H1 (cell line): ENCODE measurements around the gene FRMD4A.

Experiments used
- BACH1 ChIP-seq: IDR thresholded peaks from 2 replicates; pipeline ENCODE4 v1.6.1; 2012; ENCODE audit warnings: low read length, improper control_type of control experiment
- GABPA ChIP-seq: IDR thresholded peaks from 2 replicates; pipeline ENCODE4 v1.6.1; 2011; ENCODE audit warnings: mild to moderate bottlenecking, low read length, moderate library complexity, borderline replicate concordance; ENCODE audit not compliant: insufficient read depth
- RBBP5 ChIP-seq: IDR thresholded peaks from 2 replicates; pipeline ENCODE4 v1.7.1; 2012; ENCODE audit warnings: low read depth, mild to moderate bottlenecking, inconsistent platforms, low read length, moderate library complexity, borderline replicate concordance
- TF ChIP-seq, protein P1 (sequence below), 3 experiments: IDR thresholded peaks; 1 replicate in 2 of 3; 2 replicates in 1 of 3; pipeline versions ENCODE4 v1.5.1 to v1.6.1; 2011; ENCODE audit warnings: low read length in 3 of 3, mild to moderate bottlenecking in 3 of 3, inconsistent platforms in 2 of 3, low read depth in 1 of 3, moderate library complexity in 1 of 3; ENCODE audit not compliant: insufficient read depth in 1 of 3; ENCODE audit errors: control extremely low read depth in 1 of 3

DNA sequence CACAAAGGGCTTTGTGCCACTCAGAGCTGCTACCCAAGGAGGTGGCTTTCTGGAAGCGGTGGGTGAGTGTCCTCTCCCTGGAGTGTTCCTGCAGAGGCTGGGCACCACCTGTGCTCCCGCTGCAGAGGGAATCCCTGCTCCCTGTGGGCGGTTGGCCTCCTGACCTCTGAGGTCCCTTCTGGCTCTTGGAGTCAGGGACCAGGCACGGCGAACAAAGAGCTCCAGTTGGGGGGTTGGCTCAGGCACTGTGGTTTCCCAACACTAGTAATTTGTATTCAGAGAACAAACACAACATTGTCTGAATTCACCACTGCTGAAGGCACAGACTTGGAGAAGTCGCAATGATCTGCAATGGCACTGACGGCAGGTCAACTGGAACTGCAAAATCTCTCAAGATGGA lies 415.0 kb downstream of the FRMD4A start:
- TF ChIP-seq BACH1 (no peak), RBBP5 (no peak), GABPA (no peak)
- TF ChIP-seq, protein P1, sequence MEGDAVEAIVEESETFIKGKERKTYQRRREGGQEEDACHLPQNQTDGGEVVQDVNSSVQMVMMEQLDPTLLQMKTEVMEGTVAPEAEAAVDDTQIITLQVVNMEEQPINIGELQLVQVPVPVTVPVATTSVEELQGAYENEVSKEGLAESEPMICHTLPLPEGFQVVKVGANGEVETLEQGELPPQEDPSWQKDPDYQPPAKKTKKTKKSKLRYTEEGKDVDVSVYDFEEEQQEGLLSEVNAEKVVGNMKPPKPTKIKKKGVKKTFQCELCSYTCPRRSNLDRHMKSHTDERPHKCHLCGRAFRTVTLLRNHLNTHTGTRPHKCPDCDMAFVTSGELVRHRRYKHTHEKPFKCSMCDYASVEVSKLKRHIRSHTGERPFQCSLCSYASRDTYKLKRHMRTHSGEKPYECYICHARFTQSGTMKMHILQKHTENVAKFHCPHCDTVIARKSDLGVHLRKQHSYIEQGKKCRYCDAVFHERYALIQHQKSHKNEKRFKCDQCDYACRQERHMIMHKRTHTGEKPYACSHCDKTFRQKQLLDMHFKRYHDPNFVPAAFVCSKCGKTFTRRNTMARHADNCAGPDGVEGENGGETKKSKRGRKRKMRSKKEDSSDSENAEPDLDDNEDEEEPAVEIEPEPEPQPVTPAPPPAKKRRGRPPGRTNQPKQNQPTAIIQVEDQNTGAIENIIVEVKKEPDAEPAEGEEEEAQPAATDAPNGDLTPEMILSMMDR (IDR thresholded peaks at IDR 0.05; ENCODE audit: control extremely low read depth in 1 of 3, insufficient read depth in 1 of 3, low read depth in 1 of 3, low read length in 3 of 3) = no peak
